CD4-positive, alpha-beta T cell treated with Interleukin-4 for 1 hour (primary cell): ENCODE measurements around the gene CDKN2D.

Experiments used
- DNase-seq, 2 donors: peaks; one replicate each; pipeline ENCODE4 v3.0.0-alpha.2; 2020 to 2022

The CDKN2D gene

DNA sequence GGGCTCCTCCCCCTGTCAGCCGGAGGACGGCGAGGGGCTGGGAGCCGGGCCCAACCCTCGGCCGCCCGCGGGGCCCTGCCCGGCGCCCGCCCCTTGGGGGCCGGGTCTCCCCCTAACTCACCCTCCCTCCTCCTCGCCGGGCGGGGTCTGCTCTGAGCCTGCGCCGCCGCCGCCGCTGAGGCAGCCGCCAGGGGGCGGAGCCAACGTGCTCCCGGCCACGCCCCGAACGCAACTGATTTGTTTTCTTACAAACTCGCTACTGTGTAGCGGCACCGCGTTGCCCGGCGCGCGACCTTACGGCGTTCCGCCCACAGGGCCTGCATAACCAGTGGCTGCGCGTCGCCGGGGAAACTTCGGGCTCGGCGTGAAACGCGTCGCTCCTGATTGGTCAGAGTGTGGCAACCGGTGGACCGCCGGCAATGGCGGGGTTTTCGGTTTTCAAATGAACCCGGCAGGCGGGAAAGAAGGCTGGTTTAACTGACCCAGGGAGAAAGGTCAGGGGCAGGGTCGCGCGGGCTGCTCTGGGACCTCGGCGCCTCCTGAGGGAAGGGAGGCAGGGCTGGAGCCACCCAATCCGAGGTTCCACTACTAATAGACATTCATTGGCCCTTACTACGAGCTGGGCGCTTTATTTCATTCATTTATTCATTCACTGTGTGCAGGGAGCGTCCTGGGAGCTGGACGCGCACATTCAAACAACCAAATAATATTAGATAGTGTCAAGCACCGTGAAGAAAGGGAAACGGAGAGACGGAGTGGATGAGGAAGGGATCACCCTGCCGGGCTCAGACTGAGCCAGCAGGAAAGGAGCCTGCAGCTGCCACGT lies at the start of gene CDKN2D:
TSS of gene CDKN2D (minus strand) at position 154 of the 826 bp plus-strand sequence. CDS start 326 bp downstream, outside the sequence.
- peak; percentile 99 to 100 for DNase-seq

DNA sequence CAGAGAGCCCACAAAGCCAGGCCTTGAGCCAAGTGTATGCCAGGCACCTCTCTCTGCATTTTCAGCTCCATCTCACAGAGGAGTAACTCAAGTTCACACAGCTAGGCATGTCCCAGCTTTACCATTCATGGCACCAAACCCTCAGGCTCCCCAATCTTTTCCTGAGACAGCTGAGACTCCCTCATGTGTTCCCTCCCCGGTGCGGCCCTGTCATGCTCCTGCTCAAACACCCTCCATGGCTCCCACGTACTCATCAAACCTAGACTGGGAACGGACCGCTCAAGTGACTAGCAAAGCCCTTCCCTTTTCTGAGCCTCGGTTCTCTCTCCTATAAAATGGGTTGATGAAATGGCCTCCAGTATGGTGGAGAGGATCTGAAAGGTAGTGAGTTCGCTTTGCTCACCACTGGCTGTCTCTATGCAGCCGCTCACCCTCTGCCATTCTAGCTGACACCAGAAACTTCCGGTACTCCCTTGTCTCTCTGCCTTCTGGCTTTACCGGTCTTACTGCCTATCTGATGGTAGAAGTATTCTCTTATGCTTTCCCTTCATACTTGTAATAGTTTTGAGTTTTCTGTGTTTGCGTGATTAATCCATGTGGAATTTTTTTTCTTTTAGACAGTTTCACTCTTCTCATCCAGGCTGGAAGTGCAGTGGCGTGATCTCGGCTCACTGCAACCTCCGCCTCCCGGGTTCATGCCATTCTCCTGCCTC lies 48.8 kb upstream of the CDKN2D start:
- DNase-seq: no peak

- peak in 1 of 2 donors; percentile 20 for DNase-seq
Observed at GRCh38 chr19:10615429-10616023, 46.7 kb upstream of the CDKN2D start.

GRCh38 chr19:10612499-10613119 lies 43.8 kb upstream of the CDKN2D start:
- no peak for DNase-seq

DNA sequence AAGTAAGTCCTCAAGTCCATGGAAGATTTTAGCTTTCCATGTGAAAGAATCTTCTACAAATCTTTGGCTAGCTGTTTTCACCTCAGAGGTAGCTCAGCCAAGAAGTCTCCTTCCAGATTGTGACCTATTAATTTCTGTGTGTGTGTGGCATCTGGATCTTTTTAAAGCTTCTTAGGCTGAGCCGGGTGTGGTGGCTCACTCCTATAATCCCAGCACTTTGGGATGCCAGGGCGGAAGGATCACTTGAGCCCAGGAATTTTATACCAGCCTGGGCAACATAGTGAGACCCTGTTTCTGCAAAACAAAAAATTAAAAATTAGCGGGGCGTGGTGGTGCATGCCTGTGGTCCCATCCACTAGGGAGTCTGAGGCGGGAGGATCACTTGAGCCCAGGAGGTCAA lies 43.1 kb upstream of the CDKN2D start:
- DNase-seq: no peak

DNA sequence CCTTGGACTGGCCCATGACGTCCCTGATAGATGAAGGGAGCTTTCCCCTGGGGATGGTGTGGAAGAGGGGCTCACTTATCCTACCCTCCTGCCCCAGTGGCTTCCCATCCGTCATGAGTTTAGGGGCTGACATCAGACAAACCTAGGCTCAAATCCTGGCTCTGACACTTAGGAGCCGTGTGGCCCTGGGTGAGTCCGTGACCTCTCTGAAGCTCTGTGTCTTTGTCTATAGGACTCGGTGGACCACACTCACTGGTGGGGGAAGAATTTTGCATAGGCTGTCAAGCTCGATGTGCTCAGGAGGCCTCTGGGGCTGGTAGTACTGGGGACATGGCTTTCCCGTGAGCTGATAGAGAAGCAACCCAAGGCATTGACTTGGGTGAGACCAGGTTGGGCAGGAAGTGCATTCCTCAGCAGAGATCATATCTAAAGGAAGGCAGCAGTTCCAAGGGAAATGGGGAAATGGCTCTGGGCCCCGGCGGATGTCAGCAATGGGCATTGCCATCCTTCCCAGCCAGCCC lies 35.7 kb upstream of the CDKN2D start:
- DNase-seq: peak; percentile 40 to 47

DNA sequence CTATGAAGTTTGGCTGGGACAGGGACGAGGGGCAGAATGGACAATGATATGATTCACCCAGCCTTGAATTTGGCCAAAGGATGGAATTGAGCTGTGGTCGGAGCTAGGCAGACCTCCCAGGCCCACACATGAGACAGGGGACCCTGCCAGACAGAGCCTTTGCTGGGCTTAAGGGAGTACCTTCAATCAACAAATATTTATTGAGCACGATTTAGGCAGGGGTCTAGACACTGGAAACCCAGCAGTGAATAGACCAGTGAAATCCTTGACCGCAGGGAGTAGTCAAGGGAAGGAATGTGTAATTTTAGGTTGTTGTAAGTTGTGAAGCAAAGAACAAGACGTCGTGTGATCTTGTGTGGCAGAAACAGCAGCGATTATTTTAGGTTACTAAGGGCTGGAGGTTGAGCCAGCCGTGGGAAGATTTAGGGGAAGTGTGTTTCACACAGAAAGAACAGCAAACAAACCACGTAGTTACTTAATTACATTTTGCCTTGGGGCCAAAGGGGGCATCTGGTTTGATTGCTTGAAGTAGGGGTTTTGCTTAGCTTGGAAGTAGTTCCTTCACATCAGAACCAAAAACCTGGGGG lies 35.2 kb upstream of the CDKN2D start:
- peak; percentile 75 for DNase-seq

DNA sequence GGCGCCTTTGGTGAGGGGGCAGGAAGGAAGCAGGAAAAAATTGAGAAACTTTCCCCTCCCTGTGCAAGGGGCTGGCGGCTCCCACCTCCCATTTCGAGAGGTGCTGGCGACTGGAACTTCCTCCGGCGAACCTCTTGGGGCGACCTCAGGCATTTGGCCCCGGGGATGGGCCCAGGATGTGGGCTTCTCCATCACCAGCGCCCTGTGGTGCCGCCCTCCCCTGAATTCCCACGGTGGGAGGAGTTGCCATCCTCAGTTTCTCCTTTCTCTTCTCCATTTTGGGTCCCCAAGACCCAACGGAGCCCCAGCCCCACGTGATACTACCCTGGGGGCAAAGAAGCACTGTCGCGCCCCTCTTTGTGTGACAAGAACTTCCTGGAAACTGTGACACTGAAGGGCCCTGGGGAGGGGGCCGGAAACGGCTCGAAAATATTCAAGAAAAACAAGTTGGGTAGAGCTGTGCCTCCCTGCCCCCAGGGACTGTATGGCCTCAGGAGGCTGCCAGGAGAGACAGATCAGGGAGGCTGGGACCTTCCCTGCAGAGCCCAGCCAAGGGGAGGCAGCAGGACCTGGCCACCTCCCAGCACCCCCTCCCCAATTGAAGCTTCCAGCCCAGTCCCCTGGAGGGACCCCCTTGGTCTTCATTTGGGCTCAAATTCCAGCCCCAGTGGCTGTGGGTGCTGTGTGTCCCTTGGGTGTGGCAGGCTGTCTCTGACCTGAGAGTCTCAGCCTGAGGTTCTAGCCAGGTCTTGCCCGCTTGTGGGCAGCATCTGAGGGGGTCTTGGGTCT lies 34.5 kb upstream of the CDKN2D start:
- peak; percentile 92 to 94 for DNase-seq

DNA sequence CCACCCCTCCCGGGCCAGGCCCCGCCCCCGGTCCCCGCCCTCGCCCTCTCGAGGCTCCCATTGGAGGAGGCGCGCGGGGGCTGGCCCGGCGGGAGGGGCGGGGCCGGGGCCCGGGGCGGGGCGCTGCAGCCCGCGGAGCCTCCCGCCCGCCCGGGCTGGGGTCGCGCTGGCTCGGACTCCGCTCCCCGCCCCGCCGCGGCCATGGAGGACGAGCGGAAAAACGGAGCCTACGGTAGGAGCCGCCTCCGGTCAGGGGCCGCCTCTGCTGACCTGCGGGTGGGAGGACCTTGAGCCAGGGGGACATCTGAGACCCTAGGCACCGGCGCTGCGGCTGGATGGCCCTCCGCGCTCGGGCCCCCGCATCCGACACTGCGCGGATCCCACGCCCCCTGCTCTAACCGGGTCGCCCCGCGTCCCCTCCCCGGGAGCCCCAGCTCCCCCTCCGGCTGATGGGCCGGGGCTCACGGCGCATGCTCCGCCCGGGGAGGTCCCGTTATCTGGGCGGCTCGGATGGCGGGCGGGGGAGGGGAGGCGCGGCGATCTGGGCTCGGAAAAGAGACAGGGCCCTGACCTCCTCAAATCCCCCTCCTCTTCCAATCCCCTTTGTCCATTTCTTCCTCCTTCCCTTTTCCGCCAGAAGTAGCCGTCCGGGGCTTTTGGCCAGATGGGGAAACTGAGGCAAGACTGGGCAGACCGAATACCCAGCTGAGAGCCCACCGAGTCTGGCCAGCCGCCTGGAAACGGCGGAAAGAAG lies 33.7 kb upstream of the CDKN2D start:
- DNase-seq: peak; percentile 87 to 89

GRCh38 chr19:10601999-10602329 lies 33.2 kb upstream of the CDKN2D start:
- DNase-seq: no peak

DNA sequence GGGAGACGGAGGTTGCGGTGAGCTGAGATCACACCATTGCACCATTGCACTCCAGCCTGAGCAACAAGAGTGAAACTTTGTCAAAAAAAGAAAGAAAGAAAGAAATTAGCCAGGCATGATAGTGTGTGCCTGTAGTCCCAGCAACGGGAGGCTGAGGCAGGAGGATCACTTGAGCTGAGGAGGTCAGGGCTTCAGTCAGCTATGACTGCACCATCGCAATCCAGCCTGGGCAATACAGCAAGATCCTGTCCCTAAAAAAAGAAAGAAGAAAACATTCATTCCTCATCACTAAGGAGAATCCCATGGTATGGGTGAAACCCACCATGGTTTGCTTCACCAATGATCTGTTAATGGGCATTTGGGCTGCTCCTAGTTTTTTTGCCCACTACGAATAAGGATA lies 31.4 kb upstream of the CDKN2D start:
- no peak for DNase-seq

GRCh38 chr19:10593820-10594637 lies 25.2 kb upstream of the CDKN2D start:
- DNase-seq: peak in 1 of 2 donors; percentile 38

GRCh38 chr19:10593148-10593547 lies 24.4 kb upstream of the CDKN2D start:
- no peak for DNase-seq

DNA sequence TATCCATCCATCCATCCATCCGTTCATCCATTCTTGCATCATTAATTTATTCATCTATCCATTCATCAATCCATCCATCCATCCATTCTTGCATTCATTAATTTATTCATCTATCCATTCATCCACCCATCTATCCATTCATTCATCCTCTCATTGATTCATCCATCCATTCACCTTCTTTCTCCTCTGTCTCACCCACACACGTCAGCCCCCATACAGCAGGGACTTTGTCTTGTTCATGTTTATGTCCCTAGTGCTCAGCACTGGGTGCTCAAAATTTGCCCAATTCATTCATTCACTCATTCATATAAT lies 19.0 kb upstream of the CDKN2D start:
- no peak for DNase-seq

GRCh38 chr19:10587022-10587838 lies 18.5 kb upstream of the CDKN2D start, which contains the start of gene AP1M2:
TSS of gene AP1M2 (minus strand) at chr19:10587312. CDS start at chr19:10587231, 81 bp downstream.
- DNase-seq: no peak

- no peak for DNase-seq
Observed at GRCh38 chr19:10586396-10586795, 17.6 kb upstream of the CDKN2D start.

DNA sequence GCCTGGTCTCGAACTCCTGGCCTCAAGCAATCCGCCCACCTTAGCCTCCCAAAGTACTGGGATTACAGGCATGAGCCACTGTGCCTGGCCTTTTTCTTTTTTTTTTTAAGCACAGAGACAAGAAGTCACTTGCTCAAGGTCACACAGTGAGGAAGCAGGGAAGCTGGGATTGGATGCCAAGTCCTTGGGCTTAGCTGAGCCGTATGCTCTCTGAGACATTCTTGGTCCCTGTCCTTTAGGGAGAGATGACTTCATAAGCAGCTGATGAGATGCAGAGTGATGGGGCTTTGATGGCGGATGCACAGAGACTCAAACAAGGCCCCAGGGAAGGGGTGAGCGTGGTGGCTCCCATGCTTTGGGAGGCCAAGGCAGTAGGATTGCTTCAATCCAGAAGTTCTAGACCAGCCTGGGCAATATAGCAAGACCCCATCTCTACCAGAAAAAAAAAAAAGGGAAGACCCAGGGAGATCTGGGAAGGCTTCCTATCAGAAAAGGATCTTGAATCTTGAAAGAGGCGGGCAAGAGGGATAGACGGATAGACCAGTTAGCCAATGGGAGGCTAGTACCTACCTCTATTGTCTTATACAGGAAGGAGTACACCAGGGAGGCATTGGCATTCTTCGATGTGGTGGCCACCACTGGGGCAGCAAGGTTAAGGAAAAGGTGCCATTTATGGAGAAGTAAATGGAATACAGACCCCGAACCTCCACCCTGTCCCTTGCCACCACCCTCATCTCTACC lies 14.4 kb upstream of the CDKN2D start:
- DNase-seq: no peak

DNA sequence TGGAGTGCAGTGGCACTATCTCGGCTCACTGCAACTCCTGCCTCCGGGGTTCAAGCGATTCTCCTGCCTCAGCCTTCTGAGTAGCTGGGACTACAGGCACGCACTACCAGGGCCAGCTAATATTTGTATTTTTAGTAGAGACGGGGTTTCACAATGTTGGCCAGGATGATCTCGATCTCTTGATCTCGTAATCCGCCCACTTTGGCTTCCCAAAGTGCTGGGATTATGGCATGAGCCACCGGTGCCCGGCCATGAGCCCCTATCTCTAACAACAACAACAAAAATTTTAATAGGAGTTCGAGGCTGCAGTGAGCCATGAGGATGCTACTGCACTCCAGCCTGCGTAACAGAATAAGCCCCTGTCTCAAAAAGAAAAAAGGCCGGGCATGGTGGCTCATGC lies 13.3 kb upstream of the CDKN2D start:
- DNase-seq: no peak
